Adrenal gland (tissue), 5 donors: ENCODE measurements around the gene HECA.
"Not testable (repeated sequence)": the region's sequence is repeated elsewhere in the genome, so short reads cannot be mapped to it uniquely, and the experiment has no call there.

ENCODE experiments used
- CTCF ChIP-seq, 6 experiments: fragments of 450-650 bp in 4 of 6; fragments of 200-600 bp in 2 of 6; sonication (generic) in 1 of 6; IDR thresholded peaks; 1 replicate in 5 of 6; 2 replicates in 1 of 6; pipeline versions ENCODE4 v1.5.1 to v1.8.0; 2016 to 2021; ENCODE audit warnings: antibody characterized with exemption in 6 of 6, mild to moderate bottlenecking in 2 of 6, moderate library complexity in 1 of 6
- POLR2A ChIP-seq, 2 donors: fragments of 450-650 bp; IDR thresholded peaks; one replicate each; pipeline ENCODE4 v1.6.1; 2017; ENCODE audit warnings: antibody characterized with exemption in 2 of 2, mild to moderate bottlenecking in 2 of 2, moderate library complexity in 1 of 2
- donor health status: DM: no; HTN: no; CAD: no.

DNA sequence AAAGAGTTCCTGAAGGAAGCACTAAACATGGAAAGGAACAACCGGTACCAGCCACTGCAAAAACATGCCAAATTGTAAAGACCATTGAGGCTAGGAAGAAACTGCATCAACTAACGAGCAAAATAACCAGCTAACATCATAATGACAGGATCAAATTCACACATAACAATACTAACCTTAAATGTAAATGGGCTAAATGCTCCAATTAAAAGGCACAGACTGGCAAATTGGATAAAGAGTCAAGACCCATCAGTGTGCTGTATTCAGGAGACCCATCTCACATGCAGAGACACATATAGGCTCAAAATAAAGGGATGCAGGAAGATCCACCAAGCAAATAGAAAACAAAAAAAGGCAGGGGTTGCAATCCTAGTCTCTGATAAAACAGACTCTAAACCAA lies 77.6 kb downstream of the HECA start:
- not testable (repeated sequence) for TF ChIP-seq CTCF, POLR2A (IDR thresholded peaks at IDR 0.05)
